Fibroblast of lung (primary cell): Measurements from ENCODE around the gene COL6A6. TPM values are rescaled to one million over a fixed set of nuclear protein-coding genes. Genes with fewer than 3 reads are reported as not detected.

Experiments used
- DNase-seq, 2 donors: peaks; one replicate each; pipeline versions ENCODE4 v3.0.0 to v3.0.0-alpha.2; 2010; ENCODE audit warnings: low read depth in 2 of 2
- H2AFZ ChIP-seq: 2 replicates; pipeline ENCODE4 v1.5.1; 2012; ENCODE audit warnings: low read length, control low read depth, inconsistent platforms
- H3K27ac ChIP-seq: 2 replicates; pipeline ENCODE4 v1.5.1; 2011; ENCODE audit warnings: low read length, control low read depth; ENCODE audit not compliant: insufficient read depth
- H3K27me3 ChIP-seq: 2 replicates; pipeline ENCODE4 v1.5.1; 2011; ENCODE audit warnings: mild to moderate bottlenecking, low read length; ENCODE audit not compliant: control insufficient read depth, insufficient read depth
- H3K36me3 ChIP-seq: 2 replicates; pipeline ENCODE4 v1.5.1; 2011; ENCODE audit warnings: low read length; ENCODE audit not compliant: control insufficient read depth, insufficient read depth
- H3K4me1 ChIP-seq: 2 replicates; pipeline ENCODE4 v1.5.1; 2011; ENCODE audit warnings: low read length; ENCODE audit not compliant: control insufficient read depth, insufficient read depth; ENCODE audit errors: extremely low read depth
- H3K4me2 ChIP-seq: 2 replicates; pipeline ENCODE4 v1.5.1; 2011; ENCODE audit warnings: low read length, control low read depth; ENCODE audit not compliant: insufficient read depth; ENCODE audit errors: extremely low read depth
- H3K4me3 ChIP-seq, 4 experiments: fragments of 200-600 bp in 1 of 4; sonication (generic) in 1 of 4; replicated peaks in 1 of 4; 2 replicates each; pipeline ENCODE4 v1.5.1; 2011 to 2016; ENCODE audit warnings: low read length in 4 of 4, low read depth in 3 of 4, mild to moderate bottlenecking in 3 of 4, control low read depth in 2 of 4, inconsistent platforms in 1 of 4, mixed read lengths in 1 of 4; ENCODE audit not compliant: insufficient read depth in 1 of 4; ENCODE audit errors: control extremely low read depth in 1 of 4
- H3K79me2 ChIP-seq: 2 replicates; pipeline ENCODE4 v1.5.1; 2012; ENCODE audit warnings: mild to moderate bottlenecking, low read length, inconsistent platforms; ENCODE audit not compliant: control insufficient read depth, insufficient read depth
- H3K9ac ChIP-seq: 2 replicates; pipeline ENCODE4 v1.5.1; 2011; ENCODE audit warnings: mild to moderate bottlenecking, low read length, control low read depth; ENCODE audit not compliant: insufficient read depth
- H3K9me3 ChIP-seq: 2 replicates; pipeline ENCODE4 v1.5.1; 2012; ENCODE audit warnings: low read depth, low read length; ENCODE audit not compliant: control insufficient read depth, insufficient read depth
- H4K20me1 ChIP-seq: 2 replicates; pipeline ENCODE4 v1.5.1; 2011; ENCODE audit warnings: low read length; ENCODE audit not compliant: control insufficient read depth, insufficient read depth; ENCODE audit errors: extremely low read depth
- EZH2 ChIP-seq: IDR thresholded peaks from 2 replicates; pipeline ENCODE4 v1.5.1; 2012; ENCODE audit warnings: low read length, control low read depth, mild to moderate bottlenecking; ENCODE audit errors: missing control alignments
- polyA plus RNA-seq, 2 donors: library from polyadenylated mRNA; depleted of rRNA in 1 of 2; stranded (reverse) in 1 of 2; unstranded in 1 of 2; fragments of >200 nt; gene quantifications; 2 replicates each; pipeline ENCODE4 v1.2.1, GENCODE V29; 2011 to 2012; ENCODE audit warnings: missing spikeins in 1 of 2
- total RNA-seq: library from RNA; depleted of rRNA; stranded (reverse); fragments of >200 nt; gene quantifications from 2 replicates; pipeline ENCODE4 v1.2.1, GENCODE V29; 2014
- TF ChIP-seq, protein P1 (sequence below), 2 donors: IDR thresholded peaks in 1 of 2; conservative IDR thresholded peaks in 1 of 2; 1 replicate in 1 of 2; 2 replicates in 1 of 2; pipeline ENCODE4 v1.5.1; 2011 to 2012; ENCODE audit warnings: low read length in 2 of 2, control low read depth in 1 of 2, inconsistent platforms in 1 of 2, low read depth in 1 of 2, mild to moderate bottlenecking in 1 of 2

COL6A6 gene
- total and polyA plus RNA-seq, 2 donors (not counting 1 experiment from before 2014, with no cell fraction given) = 0.15 to 0.83 TPM

DNA sequence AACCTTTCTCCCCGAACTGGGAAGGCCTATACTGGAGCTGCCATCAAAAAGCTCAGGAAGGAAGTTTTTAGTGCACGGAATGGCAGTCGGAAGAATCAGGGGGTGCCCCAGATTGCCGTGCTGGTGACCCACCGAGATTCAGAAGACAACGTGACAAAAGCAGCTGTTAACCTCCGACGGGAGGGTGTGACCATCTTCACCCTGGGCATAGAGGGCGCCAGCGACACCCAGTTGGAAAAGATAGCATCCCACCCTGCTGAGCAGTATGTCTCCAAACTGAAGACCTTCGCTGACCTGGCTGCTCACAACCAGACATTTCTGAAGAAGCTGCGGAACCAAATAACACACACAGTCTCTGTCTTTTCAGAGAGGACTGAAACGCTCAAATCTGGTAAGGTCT is 48.2 kb downstream of the COL6A6 start:
- no peaks in the 10 kb centered on the region for H4K20me1 ChIP-seq
- H3K4me3 ChIP-seq = no peak overlapping the region
- TF ChIP-seq, protein P1, sequence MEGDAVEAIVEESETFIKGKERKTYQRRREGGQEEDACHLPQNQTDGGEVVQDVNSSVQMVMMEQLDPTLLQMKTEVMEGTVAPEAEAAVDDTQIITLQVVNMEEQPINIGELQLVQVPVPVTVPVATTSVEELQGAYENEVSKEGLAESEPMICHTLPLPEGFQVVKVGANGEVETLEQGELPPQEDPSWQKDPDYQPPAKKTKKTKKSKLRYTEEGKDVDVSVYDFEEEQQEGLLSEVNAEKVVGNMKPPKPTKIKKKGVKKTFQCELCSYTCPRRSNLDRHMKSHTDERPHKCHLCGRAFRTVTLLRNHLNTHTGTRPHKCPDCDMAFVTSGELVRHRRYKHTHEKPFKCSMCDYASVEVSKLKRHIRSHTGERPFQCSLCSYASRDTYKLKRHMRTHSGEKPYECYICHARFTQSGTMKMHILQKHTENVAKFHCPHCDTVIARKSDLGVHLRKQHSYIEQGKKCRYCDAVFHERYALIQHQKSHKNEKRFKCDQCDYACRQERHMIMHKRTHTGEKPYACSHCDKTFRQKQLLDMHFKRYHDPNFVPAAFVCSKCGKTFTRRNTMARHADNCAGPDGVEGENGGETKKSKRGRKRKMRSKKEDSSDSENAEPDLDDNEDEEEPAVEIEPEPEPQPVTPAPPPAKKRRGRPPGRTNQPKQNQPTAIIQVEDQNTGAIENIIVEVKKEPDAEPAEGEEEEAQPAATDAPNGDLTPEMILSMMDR (conservative IDR thresholded peaks at IDR 0.05 in 1 of 2, IDR thresholded peaks at IDR 0.05 in 1 of 2; ENCODE audit: low read depth in 1 of 2, low read length in 2 of 2) = no peak
- TF ChIP-seq EZH2 = no peak
- no peak overlapping the region for H2AFZ ChIP-seq
- H3K36me3 ChIP-seq = no peaks in the 10 kb centered on the region
- H3K79me2 ChIP-seq = no peaks in the 10 kb centered on the region
- DNase-seq = no peak
- no peak overlapping the region for H3K9ac ChIP-seq
- H3K9me3 ChIP-seq = no peaks in the 10 kb centered on the region
- H3K27ac ChIP-seq = no peak overlapping the region
- no peaks in the 10 kb centered on the region for H3K27me3 ChIP-seq
- no peak overlapping the region for H3K4me2 ChIP-seq
- H3K4me1 ChIP-seq = no peaks in the 10 kb centered on the region

Other genes with a start within 250 kb of the COL6A6 start
- under 0.01 and 0.66 TPM in 2 replicates for gene COL6A5, start 171.5 kb upstream of the COL6A6 start, total RNA-seq
- gene COL6A5, start 171.5 kb upstream of the COL6A6 start, polyA plus RNA-seq = 0.06 TPM in 1 of 2 replicates, not detected in the other
- gene PIK3R4, start 229.7 kb downstream of the COL6A6 start, total RNA-seq = 27.0 and 33.4 TPM in 2 replicates
- 44.6 and 51.2 TPM in 2 replicates for gene PIK3R4, start 229.7 kb downstream of the COL6A6 start, polyA plus RNA-seq